HUES64 (cell line): ENCODE measurements around the gene RGS6.

ENCODE experiments used
- H3K27ac ChIP-seq: 2 replicates; pipeline ENCODE4 v1.7.0; 2013; ENCODE audit warnings: low read depth, low read length, inconsistent platforms
- H3K27me3 ChIP-seq: 2 replicates; pipeline ENCODE4 v1.6.1; 2013; ENCODE audit warnings: mild to moderate bottlenecking, low read length; ENCODE audit not compliant: insufficient read depth
- H3K36me3 ChIP-seq: 2 replicates; pipeline ENCODE4 v1.6.1; 2013; ENCODE audit warnings: mild to moderate bottlenecking, low read length; ENCODE audit not compliant: insufficient read depth
- H3K4me1 ChIP-seq: 2 replicates; pipeline ENCODE4 v1.6.1; 2013; ENCODE audit warnings: mild to moderate bottlenecking, low read length, moderate library complexity; ENCODE audit not compliant: insufficient read depth
- H3K4me3 ChIP-seq: 2 replicates; pipeline ENCODE4 v1.5.1; 2013; ENCODE audit warnings: mild to moderate bottlenecking, low read length, moderate library complexity
- H3K9ac ChIP-seq: 2 replicates; pipeline ENCODE4 v1.6.1; 2013; ENCODE audit warnings: mild to moderate bottlenecking, low read depth, low read length
- H3K9me3 ChIP-seq: 2 replicates; pipeline ENCODE4 v1.6.1; 2013; ENCODE audit warnings: low read depth, low read length; ENCODE audit not compliant: insufficient read depth
- WGBS: fragments of 150-250, 120-280 bp; methylation state at CpG from one replicate; pipeline ENCODE4 v1.1.7; 2013; ENCODE audit warnings: missing lambda C conversion rate; 5-methylcytosine and 5-hydroxymethylcytosine counted together

Gene RGS6

DNA sequence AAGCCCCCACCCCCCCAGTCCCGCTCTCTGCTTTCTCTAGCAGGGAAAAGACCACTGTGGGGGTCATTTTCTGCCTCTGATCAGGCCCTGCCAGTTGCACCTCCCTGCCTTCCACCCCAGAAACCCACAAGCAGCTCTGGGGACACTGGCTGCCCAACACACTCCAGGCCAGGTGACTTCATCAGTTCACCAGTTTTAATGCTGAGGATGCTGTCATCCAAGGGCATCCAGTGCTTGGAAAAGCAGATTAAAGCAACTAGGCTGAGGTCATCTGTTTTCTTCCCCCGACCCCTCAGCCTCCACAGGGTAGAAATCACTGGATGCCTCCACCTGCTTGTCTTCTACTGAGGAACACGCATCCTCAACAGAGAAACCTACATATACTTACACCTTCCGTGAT lies 679.3 kb downstream of the RGS6 start:
- Histone ChIP-seq H3K36me3 (no peaks in the 10 kb centered on the region), H3K27ac (no peak overlapping the region), H3K9me3 (no peaks in the 10 kb centered on the region), H3K27me3 (no peaks in the 10 kb centered on the region), H3K4me3 (no peak overlapping the region), H3K4me1 (no peaks in the 10 kb centered on the region; the same call in 1 of the 2 replicates), H3K9ac (no peak overlapping the region)
- 91% methylated on average over 4 of the region's 4 CpGs for WGBS

GRCh38 chr14:72612041-72612440 lies 679.8 kb downstream of the RGS6 start:
- H3K36me3 ChIP-seq, result no peaks in the 10 kb centered on the region
- WGBS, result 92% methylated on average over 4 of the region's 4 CpGs
- H3K27ac ChIP-seq, result no peak overlapping the region
- no peaks in the 10 kb centered on the region for H3K27me3 ChIP-seq
- no peak overlapping the region for H3K4me3 ChIP-seq
- H3K9me3 ChIP-seq, result no peaks in the 10 kb centered on the region
- peaks cover 2% of the 10 kb centered on the region; the same call in 1 of the 2 replicates for H3K4me1 ChIP-seq
- no peak overlapping the region for H3K9ac ChIP-seq

DNA sequence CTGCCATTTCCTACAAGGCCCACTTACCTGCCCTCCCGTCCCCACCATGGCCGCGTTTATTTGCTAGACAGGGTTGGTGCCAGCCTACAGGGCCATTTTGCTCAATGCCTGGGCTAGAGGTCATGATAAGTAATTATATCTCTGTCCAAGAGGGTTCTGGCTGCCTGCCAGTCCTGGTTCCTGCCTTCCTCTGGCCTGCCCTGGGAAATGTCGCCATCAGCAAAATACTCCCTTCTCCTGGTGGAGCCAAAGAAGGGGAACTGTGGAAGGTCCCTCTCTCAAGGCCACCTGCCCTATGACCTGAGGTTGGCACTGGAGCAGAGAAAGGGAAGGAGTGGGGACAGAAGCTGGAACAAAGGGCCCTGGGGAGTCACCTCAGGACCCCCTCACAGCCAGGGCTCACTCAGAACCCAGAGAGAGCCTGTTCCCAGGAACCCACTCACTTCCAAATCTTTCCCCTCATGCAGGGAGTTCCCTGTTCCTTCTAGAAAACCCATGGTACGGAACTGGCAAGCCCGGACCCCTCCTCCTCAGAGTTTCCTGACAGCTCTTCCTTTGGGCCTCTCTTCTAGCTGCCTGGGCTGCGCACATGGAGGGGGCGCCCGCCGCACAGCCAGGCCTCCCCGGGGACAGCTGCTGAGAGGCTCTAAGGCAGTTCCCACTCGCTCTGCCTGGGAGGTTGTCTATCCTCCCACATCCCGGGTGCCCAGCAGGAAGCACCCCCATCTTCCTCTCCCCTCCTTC lies 681.2 kb downstream of the RGS6 start:
- Histone ChIP-seq H3K9me3 (no peaks in the 10 kb centered on the region), H3K36me3 (no peaks in the 10 kb centered on the region), H3K4me1 (peaks cover 15% of the 10 kb centered on the region), H3K27ac (no peak overlapping the region), H3K9ac (no peak overlapping the region), H3K4me3 (no peak overlapping the region), H3K27me3 (no peaks in the 10 kb centered on the region)
- 86% methylated on average over 13 of the region's 13 CpGs for WGBS

DNA sequence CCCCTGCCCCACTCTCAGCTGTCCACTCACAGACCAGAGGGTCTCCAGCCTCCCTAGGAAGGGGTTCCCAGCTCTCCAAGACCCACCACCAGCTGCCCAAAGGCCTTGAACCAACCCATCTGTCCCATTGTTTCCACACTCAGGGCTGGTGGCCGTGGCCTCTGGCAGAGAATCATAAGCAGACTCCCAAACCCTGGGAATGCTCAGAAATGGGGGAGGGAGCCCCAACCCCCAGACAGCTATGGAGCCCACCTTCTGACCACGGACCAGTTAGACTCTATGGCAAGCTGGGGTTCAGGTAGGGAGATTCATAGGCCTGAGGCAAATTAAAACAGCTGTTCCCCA lies 681.7 kb downstream of the RGS6 start:
- Histone ChIP-seq H3K27me3 (no peaks in the 10 kb centered on the region), H3K9me3 (no peaks in the 10 kb centered on the region)
- WGBS, result 93% methylated on average over 2 of the region's 2 CpGs

GRCh38 chr14:72614365-72614764 lies 682.1 kb downstream of the RGS6 start:
- Histone ChIP-seq H3K4me1 (peaks cover 15% of the 10 kb centered on the region), H3K4me3 (no peak overlapping the region), H3K27ac (no peak overlapping the region), H3K9ac (no peak overlapping the region), H3K36me3 (no peaks in the 10 kb centered on the region), H3K9me3 (no peaks in the 10 kb centered on the region), H3K27me3 (no peaks in the 10 kb centered on the region)
- 73% methylated on average over 3 of the region's 3 CpGs for WGBS

More for the DNA sequence above, 681.7 kb downstream of the RGS6 start:
- Histone ChIP-seq H3K9ac (no peak overlapping the region), H3K36me3 (no peaks in the 10 kb centered on the region), H3K27ac (no peak overlapping the region), H3K4me3 (no peak overlapping the region), H3K4me1 (peaks cover 15% of the 10 kb centered on the region)

GRCh38 chr14:72614891-72615415 lies 682.7 kb downstream of the RGS6 start:
- H3K27me3 ChIP-seq, result no peaks in the 10 kb centered on the region
- no peak overlapping the region for H3K9ac ChIP-seq
- WGBS, result 81% methylated on average over 11 of the region's 11 CpGs
- H3K27ac ChIP-seq, result no peak overlapping the region
- H3K36me3 ChIP-seq, result no peaks in the 10 kb centered on the region
- peaks cover 15% of the 10 kb centered on the region for H3K4me1 ChIP-seq
- H3K9me3 ChIP-seq, result no peaks in the 10 kb centered on the region
- H3K4me3 ChIP-seq, result no peak overlapping the region

GRCh38 chr14:72615451-72616121 lies 683.4 kb downstream of the RGS6 start:
- H3K9ac ChIP-seq, result no peak overlapping the region
- H3K9me3 ChIP-seq, result no peaks in the 10 kb centered on the region
- no peak overlapping the region for H3K4me3 ChIP-seq
- no peaks in the 10 kb centered on the region for H3K27me3 ChIP-seq
- H3K4me1 ChIP-seq, result peaks cover 15% of the 10 kb centered on the region
- H3K27ac ChIP-seq, result no peak overlapping the region
- no peaks in the 10 kb centered on the region for H3K36me3 ChIP-seq
- 84% methylated on average over 9 of the region's 9 CpGs for WGBS
